NOMO-1 treated with DMSO at 0.1 percent for 48 hours (cell line): Measurements from ENCODE around the gene RNASE7.

ENCODE experiments used
- DNase-seq: peaks from one replicate; lab custom pipeline; 2025; ENCODE audit not compliant: unreplicated experiment; lab: John Stamatoyannopoulos, UW

The RNASE7 gene

GRCh38 chr14:21066882-21067502 is 24.8 kb downstream of the RNASE7 start:
- DNase-seq = no peak

- DNase-seq = peak; percentile 74
Observed at GRCh38 chr14:21068521-21069387, 26.6 kb downstream of the RNASE7 start.

- DNase-seq = no peak
Observed at GRCh38 chr14:21069388-21070082, 27.4 kb downstream of the RNASE7 start.

- DNase-seq = peak; percentile 38
Observed at GRCh38 chr14:21070083-21070609, 28.0 kb downstream of the RNASE7 start, which contains the start of gene ARHGEF40. ARHGEF40 (plus strand) TSS chr14:21070304; CDS start chr14:21070397, 93 bp downstream.

- peak; percentile 68 for DNase-seq
Observed at GRCh38 chr14:21070610-21071224, 28.6 kb downstream of the RNASE7 start.

- peak; percentile 95 for DNase-seq
Observed at GRCh38 chr14:21071225-21072030, 29.3 kb downstream of the RNASE7 start.

- peak; percentile 64 for DNase-seq
Observed at GRCh38 chr14:21072031-21072473, 29.9 kb downstream of the RNASE7 start.

GRCh38 chr14:21072781-21073339 is 30.7 kb downstream of the RNASE7 start:
- DNase-seq = no peak

- no peak for DNase-seq
Observed at GRCh38 chr14:21073921-21074320, 31.8 kb downstream of the RNASE7 start.

GRCh38 chr14:21074398-21075272 is 32.5 kb downstream of the RNASE7 start:
- no peak for DNase-seq

- no peak for DNase-seq
Observed at GRCh38 chr14:21075719-21076437, 33.7 kb downstream of the RNASE7 start.

- DNase-seq = no peak
Observed at GRCh38 chr14:21077672-21078071, 35.5 kb downstream of the RNASE7 start.

- no peak for DNase-seq
Observed at GRCh38 chr14:21078287-21078686, 36.1 kb downstream of the RNASE7 start.

- no peak for DNase-seq
Observed at GRCh38 chr14:21078726-21079125, 36.6 kb downstream of the RNASE7 start.

GRCh38 chr14:21081521-21082142 is 39.5 kb downstream of the RNASE7 start:
- no peak for DNase-seq

GRCh38 chr14:21083565-21084325 is 41.6 kb downstream of the RNASE7 start:
- no peak for DNase-seq

- DNase-seq = no peak
Observed at GRCh38 chr14:21084396-21084795, 42.2 kb downstream of the RNASE7 start.
